ENCODE measurements around the gene ZNF207. TPM values are rescaled to one million over a fixed set of nuclear protein-coding genes. Genes with fewer than 3 reads are reported as not detected.

ZNF207 gene
- total and polyA plus RNA-seq, 9 of the 15 experiments (the other 6 are each of a cell fraction or from before 2014, with no cell fraction given) = 123 to 370 (median 250) TPM

DNA sequence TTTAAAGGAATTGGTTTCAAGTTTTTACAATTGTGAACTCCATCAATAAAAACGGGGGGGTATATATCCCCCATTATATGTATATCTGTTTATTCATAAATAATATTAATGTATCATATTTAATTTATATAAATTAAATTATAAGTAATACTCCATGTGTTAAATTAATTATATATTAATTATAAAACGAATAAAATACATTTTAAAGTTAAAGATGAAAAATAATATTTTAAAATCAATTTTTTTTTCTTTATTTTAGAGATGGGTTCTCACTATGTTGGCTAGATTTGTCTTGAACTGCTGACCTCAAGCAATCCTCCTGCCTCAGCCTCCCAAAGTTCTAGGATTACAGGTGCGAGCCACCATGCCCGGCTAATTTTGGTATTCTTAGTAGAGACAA is 76.9 kb downstream of the ZNF207 start:
- ATAC-seq (no peak), FAIRE-seq (no peak), DNase-seq (ENCODE audit: extremely low read depth in 1 of 4, low spot score in 3 of 4) (no peak)
- Histone ChIP-seq H3K4me2 (ENCODE audit: insufficient read depth, low read length) (no peak overlapping the region), H3K9ac (ENCODE audit: insufficient read depth in 1 of 2, low read depth in 2 of 2, low read length in 2 of 2) (no peak overlapping the region), H3K36me3 (ENCODE audit: control insufficient read depth, insufficient read depth, low read length) (no peaks in the 10 kb centered on the region), H4K20me1 (replicated peaks; ENCODE audit: control insufficient read depth, insufficient read depth, low read length) (no peaks in the 10 kb centered on the region), H3K9me3 (replicated peaks; ENCODE audit: control insufficient read depth, insufficient read depth, low read depth, low read length) (peaks cover 7% of the 10 kb centered on the region; the same call in 1 of the 2 replicates), H3K27me3 (ENCODE audit: control insufficient read depth in 2 of 2, insufficient read depth in 2 of 2, low read length in 2 of 2) (peaks cover 0 to 6% of the 10 kb centered on the region in 2 experiments; a peak in 2 of 5 replicates), H2AFZ (ENCODE audit: low read depth, low read length) (no peak overlapping the region), H3K9me1 (ENCODE audit: control insufficient read depth, insufficient read depth, low read length) (no peaks in the 10 kb centered on the region), H3K79me2 (ENCODE audit: control insufficient read depth, insufficient read depth, low read length) (no peaks in the 10 kb centered on the region), H3K4me3 (no peak overlapping the region), H3K4me1 (replicated peaks in 1 of 2; ENCODE audit: control insufficient read depth in 2 of 2, insufficient read depth in 2 of 2, low read length in 2 of 2) (no peaks in the 10 kb centered on the region; a peak in 1 of 5 replicates), H3K27ac (ENCODE audit: extremely low read depth, low read depth, low read length) (no peak overlapping the region)
- WGBS (ENCODE audit: insufficient coverage, low coverage, missing lambda C conversion rate) = 7% methylated on average over 4 of the region's 4 CpGs
- intact Hi-C loops (cut with micrococcal nuclease) = no loop called here
- ChIA-PET CTCF (ENCODE audit: low intra/inter-chr PET ratio) (no interaction called here), POLR2A (no interaction called here)
- in situ Hi-C loops (cut with MboI) = no loop called here
- no TSS peak for BruUV-seq (replicated peaks)
- TF ChIP-seq, protein P1, sequence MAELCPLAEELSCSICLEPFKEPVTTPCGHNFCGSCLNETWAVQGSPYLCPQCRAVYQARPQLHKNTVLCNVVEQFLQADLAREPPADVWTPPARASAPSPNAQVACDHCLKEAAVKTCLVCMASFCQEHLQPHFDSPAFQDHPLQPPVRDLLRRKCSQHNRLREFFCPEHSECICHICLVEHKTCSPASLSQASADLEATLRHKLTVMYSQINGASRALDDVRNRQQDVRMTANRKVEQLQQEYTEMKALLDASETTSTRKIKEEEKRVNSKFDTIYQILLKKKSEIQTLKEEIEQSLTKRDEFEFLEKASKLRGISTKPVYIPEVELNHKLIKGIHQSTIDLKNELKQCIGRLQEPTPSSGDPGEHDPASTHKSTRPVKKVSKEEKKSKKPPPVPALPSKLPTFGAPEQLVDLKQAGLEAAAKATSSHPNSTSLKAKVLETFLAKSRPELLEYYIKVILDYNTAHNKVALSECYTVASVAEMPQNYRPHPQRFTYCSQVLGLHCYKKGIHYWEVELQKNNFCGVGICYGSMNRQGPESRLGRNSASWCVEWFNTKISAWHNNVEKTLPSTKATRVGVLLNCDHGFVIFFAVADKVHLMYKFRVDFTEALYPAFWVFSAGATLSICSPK (IDR thresholded peaks at IDR 0.05; ENCODE audit: borderline replicate concordance) = no peak
- TF ChIP-seq EGR1 (conservative IDR thresholded peaks at IDR 0.05) (no peak), HCFC1 (IDR thresholded peaks at IDR 0.05; ENCODE audit: low read depth, low read length) (no peak), ZFP30 (CRISPR knock-in tag; IDR thresholded peaks at IDR 0.05; ENCODE audit: borderline replicate concordance) (no peak), ZNF175 (CRISPR knock-in tag; IDR thresholded peaks at IDR 0.05; ENCODE audit: low read depth) (no peak), ZBTB7A (IDR thresholded peaks at IDR 0.05; ENCODE audit: borderline replicate concordance, control insufficient read depth, low read depth, low read length) (no peak), HNRNPL (IDR thresholded peaks at IDR 0.05; ENCODE audit: low read depth, low read length) (no peak), ZNF239 (CRISPR knock-in tag; IDR thresholded peaks at IDR 0.05) (no peak), NFATC3 (IDR thresholded peaks at IDR 0.05) (no peak), HNRNPK (IDR thresholded peaks at IDR 0.05; ENCODE audit: low read depth, low read length, poor library complexity, severe bottlenecking) (no peak), ZBTB1 (CRISPR knock-in tag; IDR thresholded peaks at IDR 0.05; ENCODE audit: borderline replicate concordance, low read depth) (no peak), ZNF263 (CRISPR knock-in tag; IDR thresholded peaks at IDR 0.05; ENCODE audit: borderline replicate concordance) (no peak)
